CD14-positive monocyte (primary cell): Measurements from ENCODE around the gene PSMB7. TPM values are rescaled to one million over a fixed set of nuclear protein-coding genes. Genes with fewer than 3 reads are reported as not detected.

ENCODE experiments used
- DNase-seq, 3 donors: peaks; one replicate each; pipeline ENCODE4 v3.0.0-alpha.2; 2011 to 2022
- H2AFZ ChIP-seq: 2 replicates; pipeline ENCODE4 v1.6.0; 2012; ENCODE audit warnings: mild to moderate bottlenecking, low read depth, low read length, inconsistent platforms; ENCODE audit not compliant: insufficient read depth, poor library complexity, severe bottlenecking
- H3K27ac ChIP-seq, 2 donors: 1 replicate in 1 of 2; 2 replicates in 1 of 2; pipeline ENCODE4 v1.5.1; 2012 to 2013; ENCODE audit warnings: low read length in 2 of 2, control low read depth in 1 of 2, inconsistent platforms in 1 of 2, low read depth in 1 of 2, mild to moderate bottlenecking in 1 of 2
- H3K27me3 ChIP-seq, 2 donors: one replicate each; pipeline versions ENCODE4 v1.6.0 to v1.6.1; 2011 to 2013; ENCODE audit warnings: low read length in 2 of 2; ENCODE audit not compliant: control insufficient read depth in 2 of 2, insufficient read depth in 2 of 2
- H3K36me3 ChIP-seq, 2 donors: replicated peaks in 1 of 2; 1 replicate in 1 of 2; 2 replicates in 1 of 2; pipeline versions ENCODE4 v1.5.1 to v1.6.1; 2012 to 2013; ENCODE audit warnings: low read length in 2 of 2, control low read depth in 1 of 2, inconsistent platforms in 1 of 2, mild to moderate bottlenecking in 1 of 2; ENCODE audit not compliant: insufficient read depth in 2 of 2, control insufficient read depth in 1 of 2
- H3K4me1 ChIP-seq, 2 donors: 1 replicate in 1 of 2; 2 replicates in 1 of 2; pipeline versions ENCODE4 v1.5.1 to v1.6.1; 2012 to 2013; ENCODE audit warnings: low read length in 2 of 2, control low read depth in 1 of 2, inconsistent platforms in 1 of 2, mild to moderate bottlenecking in 1 of 2, moderate library complexity in 1 of 2; ENCODE audit not compliant: insufficient read depth in 2 of 2, control insufficient read depth in 1 of 2
- H3K4me2 ChIP-seq: replicated peaks from 2 replicates; pipeline ENCODE3; 2012; ENCODE audit warnings: low read length, moderate library complexity, mild to moderate bottlenecking; ENCODE audit not compliant: poor library complexity, severe bottlenecking; ENCODE audit errors: extremely low read depth
- H3K4me3 ChIP-seq, 3 experiments: fragments of 200-600 bp in 1 of 3; sonication (generic) in 1 of 3; replicated peaks in 1 of 3; 1 replicate in 2 of 3; 2 replicates in 1 of 3; pipeline ENCODE4 v1.5.1; 2011 to 2013; ENCODE audit warnings: low read length in 3 of 3, mild to moderate bottlenecking in 3 of 3, control low read depth in 2 of 3, low read depth in 2 of 3, inconsistent platforms in 1 of 3, moderate library complexity in 1 of 3
- H3K79me2 ChIP-seq: 2 replicates; pipeline ENCODE4 v1.6.0; 2012; ENCODE audit warnings: mild to moderate bottlenecking, control low read depth, inconsistent platforms, low read length, moderate library complexity; ENCODE audit not compliant: insufficient read depth
- H3K9ac ChIP-seq: 2 replicates; pipeline ENCODE4 v1.6.0; 2017; ENCODE audit warnings: low read length, mild to moderate bottlenecking; ENCODE audit not compliant: insufficient read depth, poor library complexity, severe bottlenecking
- H3K9me3 ChIP-seq, 2 donors: replicated peaks in 1 of 2; 1 replicate in 1 of 2; 2 replicates in 1 of 2; pipeline versions ENCODE4 v1.5.1 to v1.6.1; 2012 to 2013; ENCODE audit warnings: low read length in 2 of 2, control low read depth in 1 of 2; ENCODE audit not compliant: control insufficient read depth in 1 of 2, insufficient read depth in 1 of 2
- H4K20me1 ChIP-seq: 2 replicates; pipeline ENCODE4 v1.6.0; 2012; ENCODE audit warnings: mild to moderate bottlenecking, low read length, control low read depth, moderate library complexity; ENCODE audit not compliant: insufficient read depth
- H3K27ac Mint-ChIP-seq, 7 donors: one replicate each; pipeline ENCODE4 v1.8.0; 2020; ENCODE audit warnings: mild to moderate bottlenecking in 7 of 7, mixed read lengths in 7 of 7, moderate library complexity in 6 of 7, inconsistent platforms in 2 of 7
- H3K27me3 Mint-ChIP-seq, 3 donors: one replicate each; pipeline ENCODE4 v1.8.0; 2021 to 2022; ENCODE audit warnings: low read depth in 3 of 3, mild to moderate bottlenecking in 3 of 3, mixed read lengths in 3 of 3, moderate library complexity in 3 of 3, inconsistent platforms in 1 of 3
- H3K36me3 Mint-ChIP-seq, 2 donors: one replicate each; pipeline ENCODE4 v1.8.0; 2020; ENCODE audit warnings: mixed read lengths in 2 of 2, inconsistent platforms in 1 of 2, mild to moderate bottlenecking in 1 of 2
- H3K4me1 Mint-ChIP-seq: one replicate; pipeline ENCODE4 v1.8.0; 2020; ENCODE audit warnings: mild to moderate bottlenecking, mixed read lengths
- H3K4me3 Mint-ChIP-seq, 2 donors: one replicate each; pipeline ENCODE4 v1.8.0; 2020; ENCODE audit warnings: mild to moderate bottlenecking in 2 of 2, mixed read lengths in 2 of 2, moderate library complexity in 1 of 2
- H3K9me3 Mint-ChIP-seq, 7 donors: one replicate each; pipeline ENCODE4 v1.8.0; 2020 to 2022; ENCODE audit warnings: mixed read lengths in 7 of 7, mild to moderate bottlenecking in 6 of 7, moderate library complexity in 6 of 7, inconsistent platforms in 2 of 7
- WGBS: methylation state at CpG from one replicate; pipeline ENCODE4 v1.1.5; 2013; ENCODE audit warnings: missing lambda C conversion rate; ENCODE audit not compliant: insufficient coverage; 5-methylcytosine and 5-hydroxymethylcytosine counted together
- intact Hi-C, 2 donors: fragments of 100-400 bp; cut with micrococcal nuclease; formaldehyde crosslinking; loops; one replicate each; pipeline versions ENCODE4 v1.15.0 to v1.15.1; 2023
- polyA plus RNA-seq, 3 donors: library from polyadenylated mRNA; depleted of rRNA in 1 of 3; unstranded in 2 of 3; stranded (reverse) in 1 of 3; fragments of 300-500 nt in 2 of 3; fragments of >200 nt in 1 of 3; fragmentation: Illumina TruSeq in 2 of 3; gene quantifications; 1 replicate in 2 of 3; 2 replicates in 1 of 3; pipeline ENCODE4 v1.2.3, GENCODE V29; 2012 to 2021
- TF ChIP-seq, protein P1 (sequence below): fragments of 200-600 bp; IDR thresholded peaks from one replicate; pipeline ENCODE4 v1.8.0; 2022; ENCODE audit warnings: antibody characterized with exemption, mild to moderate bottlenecking

Gene PSMB7
- polyA plus RNA-seq, 3 donors: 129 to 194 (median 191) TPM

DNA sequence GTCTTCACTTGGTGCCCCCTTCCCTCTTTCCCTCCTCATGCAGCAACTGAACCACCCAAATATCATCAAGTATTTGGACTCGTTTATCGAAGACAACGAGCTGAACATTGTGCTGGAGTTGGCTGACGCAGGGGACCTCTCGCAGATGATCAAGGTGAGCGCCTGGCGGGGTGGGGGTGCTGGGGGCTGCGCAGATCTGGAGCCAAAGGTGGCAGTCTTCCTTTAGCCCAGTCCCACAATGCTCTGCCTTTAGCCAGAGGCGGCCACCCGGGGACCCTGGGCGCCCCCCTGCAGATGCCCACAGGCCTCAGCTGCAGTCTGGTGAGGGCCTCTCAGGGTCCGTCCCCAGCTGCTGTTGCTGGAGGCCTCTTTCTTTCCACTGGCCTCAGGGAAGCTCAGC, 93.8 kb downstream of the PSMB7 start:
- 90% methylated on average over 10 of the region's 12 CpGs for WGBS
- intact Hi-C loops: loop anchor here (2.0 to 5.0 kb wide), 2 partner anchors 194 to 195 kb away; no protein-coding TSS in a partner anchor

DNA sequence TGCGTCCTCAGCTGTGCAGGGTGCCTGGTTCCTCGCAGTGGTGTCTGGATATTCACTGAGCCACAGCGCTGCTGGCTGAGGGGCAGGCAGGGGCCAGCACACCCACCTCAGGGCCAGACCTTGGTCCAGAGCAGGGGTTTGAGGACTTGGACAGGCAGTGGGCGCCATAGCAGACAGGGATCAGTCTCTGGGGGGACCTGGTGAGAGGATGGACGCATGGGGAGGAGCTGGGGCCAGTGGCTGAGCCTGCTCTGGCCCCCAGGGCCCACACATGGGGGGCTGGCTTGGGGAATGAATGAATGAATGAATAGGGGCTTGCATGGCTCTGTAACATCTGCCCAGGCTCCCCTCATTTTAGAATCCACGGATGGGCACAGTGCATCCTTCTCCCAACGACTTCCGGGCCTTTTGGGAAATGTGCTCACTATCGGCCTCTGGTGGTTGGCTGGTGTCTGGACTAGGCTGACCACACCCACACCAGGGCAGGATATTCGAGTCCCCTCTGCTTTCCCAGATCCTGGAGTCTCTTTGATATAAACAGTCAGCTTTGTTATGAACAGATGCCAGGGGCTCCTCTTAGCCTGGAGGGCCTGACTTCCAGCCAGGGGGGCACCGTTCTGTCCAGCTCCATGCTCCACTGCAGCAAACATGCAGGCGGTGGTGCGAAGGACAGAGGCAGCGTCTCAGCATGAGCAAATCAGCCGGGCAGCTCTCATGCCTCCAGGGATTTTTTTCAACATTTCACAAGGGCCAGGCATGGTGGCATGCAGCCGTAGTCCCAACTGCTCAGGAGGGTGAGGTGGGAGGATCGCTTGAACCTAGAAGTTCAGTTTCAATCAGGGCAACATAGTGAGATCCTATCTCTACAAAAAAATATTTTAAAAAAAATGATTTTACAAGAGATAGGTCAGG, 94.9 kb downstream of the PSMB7 start:
- H3K27ac ChIP-seq: no peak overlapping the region
- peaks cover 92% of the 10 kb centered on the region for H4K20me1 ChIP-seq
- no peaks in the 10 kb centered on the region for H3K27me3 ChIP-seq
- H3K4me2 ChIP-seq: no peak overlapping the region
- H3K27ac Mint-ChIP-seq: peak overlapping the region in 4 of 7 donors; percentile 23 to 73 (median 62)
- peaks cover 61 to 94% of the 10 kb centered on the region in 2 donors for H3K36me3 Mint-ChIP-seq
- TF ChIP-seq, protein P1, sequence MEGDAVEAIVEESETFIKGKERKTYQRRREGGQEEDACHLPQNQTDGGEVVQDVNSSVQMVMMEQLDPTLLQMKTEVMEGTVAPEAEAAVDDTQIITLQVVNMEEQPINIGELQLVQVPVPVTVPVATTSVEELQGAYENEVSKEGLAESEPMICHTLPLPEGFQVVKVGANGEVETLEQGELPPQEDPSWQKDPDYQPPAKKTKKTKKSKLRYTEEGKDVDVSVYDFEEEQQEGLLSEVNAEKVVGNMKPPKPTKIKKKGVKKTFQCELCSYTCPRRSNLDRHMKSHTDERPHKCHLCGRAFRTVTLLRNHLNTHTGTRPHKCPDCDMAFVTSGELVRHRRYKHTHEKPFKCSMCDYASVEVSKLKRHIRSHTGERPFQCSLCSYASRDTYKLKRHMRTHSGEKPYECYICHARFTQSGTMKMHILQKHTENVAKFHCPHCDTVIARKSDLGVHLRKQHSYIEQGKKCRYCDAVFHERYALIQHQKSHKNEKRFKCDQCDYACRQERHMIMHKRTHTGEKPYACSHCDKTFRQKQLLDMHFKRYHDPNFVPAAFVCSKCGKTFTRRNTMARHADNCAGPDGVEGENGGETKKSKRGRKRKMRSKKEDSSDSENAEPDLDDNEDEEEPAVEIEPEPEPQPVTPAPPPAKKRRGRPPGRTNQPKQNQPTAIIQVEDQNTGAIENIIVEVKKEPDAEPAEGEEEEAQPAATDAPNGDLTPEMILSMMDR: peak; percentile 84
- intact Hi-C loops: loop anchor here (2.0 to 5.0 kb wide), 2 partner anchors 193 to 194 kb away; no protein-coding TSS in a partner anchor
- peak; percentile 28 to 61 (median 55) for DNase-seq
- WGBS: 84% methylated on average over 11 of the region's 17 CpGs
- H3K9me3 ChIP-seq: no peaks in the 10 kb centered on the region
- no peaks in the 10 kb centered on the region for H3K9me3 Mint-ChIP-seq
- H3K27me3 Mint-ChIP-seq: no peaks in the 10 kb centered on the region
- peaks cover 59 to 88% of the 10 kb centered on the region in 2 donors for H3K36me3 ChIP-seq
- H3K4me1 Mint-ChIP-seq: peaks cover 31% of the 10 kb centered on the region
- H3K4me3 Mint-ChIP-seq: no peak overlapping the region
- H3K4me3 ChIP-seq: no peak overlapping the region
- H3K9ac ChIP-seq: no peak overlapping the region
- no peak overlapping the region for H2AFZ ChIP-seq
- H3K4me1 ChIP-seq: peaks cover 29 to 32% of the 10 kb centered on the region in 2 donors
- peaks cover 12% of the 10 kb centered on the region for H3K79me2 ChIP-seq

More for the DNA sequence above, 93.8 kb downstream of the PSMB7 start:
- Histone ChIP-seq H3K9ac (no peak overlapping the region), H3K4me3 (no peak overlapping the region), H2AFZ (no peak overlapping the region), H3K4me1 (peaks cover 29 to 32% of the 10 kb centered on the region in 2 donors), H4K20me1 (peaks cover 89% of the 10 kb centered on the region), H3K36me3 (peaks cover 57 to 88% of the 10 kb centered on the region in 2 donors), H3K4me2 (no peak overlapping the region), H3K27ac (peak overlapping the region in 1 of 2 donors; percentile 65), H3K79me2 (peaks cover 12% of the 10 kb centered on the region), H3K9me3 (no peaks in the 10 kb centered on the region), H3K27me3 (no peaks in the 10 kb centered on the region)
- peak overlapping the region in 1 of 7 donors; percentile 63 for H3K27ac Mint-ChIP-seq
- H3K36me3 Mint-ChIP-seq: peaks cover 60 to 93% of the 10 kb centered on the region in 2 donors
- no peak overlapping the region for H3K4me3 Mint-ChIP-seq
- peaks cover 31% of the 10 kb centered on the region for H3K4me1 Mint-ChIP-seq
- TF ChIP-seq, protein P1: no peak
- DNase-seq: no peak
- no peaks in the 10 kb centered on the region for H3K27me3 Mint-ChIP-seq
- no peaks in the 10 kb centered on the region for H3K9me3 Mint-ChIP-seq
